Activated CD8-positive, alpha-beta memory T cell treated with anti-CD3 and anti-CD28 coated beads for 48 hours (primary cell): ENCODE results near the gene MR1.

ENCODE experiments used
- DNase-seq, 3 experiments: peaks; one replicate each; pipeline ENCODE4 v3.0.0-alpha.2; 2020; ENCODE audit warnings: low read depth in 2 of 3, low spot score in 2 of 3

Gene MR1

GRCh38 chr1:181090641-181091126, 56.9 kb downstream of the MR1 start:
- DNase-seq: no peak

GRCh38 chr1:181091309-181092040, 57.7 kb downstream of the MR1 start:
- DNase-seq: no peak

GRCh38 chr1:181092056-181092455, 58.3 kb downstream of the MR1 start:
- DNase-seq: no peak

- DNase-seq: no peak
Measured at GRCh38 chr1:181092883-181093458, 59.2 kb downstream of the MR1 start.

GRCh38 chr1:181094416-181095212, 60.8 kb downstream of the MR1 start:
- no peak for DNase-seq

GRCh38 chr1:181095260-181095659, 61.5 kb downstream of the MR1 start:
- DNase-seq: no peak

GRCh38 chr1:181095763-181096184, 62.0 kb downstream of the MR1 start:
- no peak for DNase-seq

GRCh38 chr1:181097242-181097641, 63.5 kb downstream of the MR1 start:
- DNase-seq: no peak

GRCh38 chr1:181099152-181100014, 65.6 kb downstream of the MR1 start:
- no peak for DNase-seq

GRCh38 chr1:181100015-181100905, 66.5 kb downstream of the MR1 start:
- DNase-seq: no peak

- no peak for DNase-seq
Measured at GRCh38 chr1:181100934-181101333, 67.2 kb downstream of the MR1 start.

- no peak for DNase-seq
Measured at GRCh38 chr1:181101581-181102226, 67.9 kb downstream of the MR1 start.

- no peak for DNase-seq
Measured at GRCh38 chr1:181102841-181103240, 69.1 kb downstream of the MR1 start.

- no peak for DNase-seq
Measured at GRCh38 chr1:181103399-181103798, 69.6 kb downstream of the MR1 start.

- no peak for DNase-seq
Measured at GRCh38 chr1:181104042-181104789, 70.4 kb downstream of the MR1 start.

- peak in 1 of 3 experiments; percentile 23 for DNase-seq
Measured at GRCh38 chr1:181104790-181105133, 71.0 kb downstream of the MR1 start.

GRCh38 chr1:181105134-181106021, 71.6 kb downstream of the MR1 start:
- peak; percentile 59 to 85 (median 83) for DNase-seq

- DNase-seq: no peak
Measured at GRCh38 chr1:181106022-181106312, 72.2 kb downstream of the MR1 start.
